Subcutaneous adipose tissue (tissue), 4 donors: ENCODE data around the gene TEAD3. TPM values are rescaled to one million over a fixed set of nuclear protein-coding genes. Genes with fewer than 3 reads are reported as not detected.

Experiments
- total RNA-seq, 4 donors: library from RNA; depleted of rRNA; stranded (reverse); fragments of >200 nt; gene quantifications; one replicate each; pipeline ENCODE4 v1.1.0, GENCODE V29; 2016
- TF ChIP-seq, protein P1 (sequence below): fragments of 450-650 bp; IDR thresholded peaks from one replicate; pipeline ENCODE4 v1.5.1; 2016; ENCODE audit warnings: low read depth, mild to moderate bottlenecking, control low read depth, antibody characterized with exemption, moderate library complexity

TEAD3 gene
- total RNA-seq, 4 donors from 2014 or later, result 4.1 to 6.2 (median 4.7) TPM

DNA sequence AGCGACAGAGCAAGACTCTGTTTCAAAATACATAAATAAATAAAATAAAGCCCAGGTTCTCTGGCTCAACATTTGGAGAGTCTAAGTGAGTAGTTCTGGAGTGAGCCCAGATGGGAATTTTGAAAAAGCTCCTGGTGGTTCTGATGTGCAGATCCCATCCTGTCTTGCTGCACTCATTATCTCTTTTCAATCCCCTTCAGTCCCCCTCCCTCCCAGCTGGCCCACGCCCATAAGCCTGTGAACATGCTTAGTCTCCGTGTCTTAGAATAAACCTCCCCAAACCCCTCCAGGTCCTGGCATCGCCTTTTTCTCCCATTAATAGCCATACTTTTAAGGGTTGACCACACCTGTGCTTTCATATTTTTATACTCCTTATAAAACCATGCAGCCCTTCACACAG, 35.2 kb upstream of the TEAD3 start:
- TF ChIP-seq, protein P1, sequence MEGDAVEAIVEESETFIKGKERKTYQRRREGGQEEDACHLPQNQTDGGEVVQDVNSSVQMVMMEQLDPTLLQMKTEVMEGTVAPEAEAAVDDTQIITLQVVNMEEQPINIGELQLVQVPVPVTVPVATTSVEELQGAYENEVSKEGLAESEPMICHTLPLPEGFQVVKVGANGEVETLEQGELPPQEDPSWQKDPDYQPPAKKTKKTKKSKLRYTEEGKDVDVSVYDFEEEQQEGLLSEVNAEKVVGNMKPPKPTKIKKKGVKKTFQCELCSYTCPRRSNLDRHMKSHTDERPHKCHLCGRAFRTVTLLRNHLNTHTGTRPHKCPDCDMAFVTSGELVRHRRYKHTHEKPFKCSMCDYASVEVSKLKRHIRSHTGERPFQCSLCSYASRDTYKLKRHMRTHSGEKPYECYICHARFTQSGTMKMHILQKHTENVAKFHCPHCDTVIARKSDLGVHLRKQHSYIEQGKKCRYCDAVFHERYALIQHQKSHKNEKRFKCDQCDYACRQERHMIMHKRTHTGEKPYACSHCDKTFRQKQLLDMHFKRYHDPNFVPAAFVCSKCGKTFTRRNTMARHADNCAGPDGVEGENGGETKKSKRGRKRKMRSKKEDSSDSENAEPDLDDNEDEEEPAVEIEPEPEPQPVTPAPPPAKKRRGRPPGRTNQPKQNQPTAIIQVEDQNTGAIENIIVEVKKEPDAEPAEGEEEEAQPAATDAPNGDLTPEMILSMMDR, result no peak

DNA sequence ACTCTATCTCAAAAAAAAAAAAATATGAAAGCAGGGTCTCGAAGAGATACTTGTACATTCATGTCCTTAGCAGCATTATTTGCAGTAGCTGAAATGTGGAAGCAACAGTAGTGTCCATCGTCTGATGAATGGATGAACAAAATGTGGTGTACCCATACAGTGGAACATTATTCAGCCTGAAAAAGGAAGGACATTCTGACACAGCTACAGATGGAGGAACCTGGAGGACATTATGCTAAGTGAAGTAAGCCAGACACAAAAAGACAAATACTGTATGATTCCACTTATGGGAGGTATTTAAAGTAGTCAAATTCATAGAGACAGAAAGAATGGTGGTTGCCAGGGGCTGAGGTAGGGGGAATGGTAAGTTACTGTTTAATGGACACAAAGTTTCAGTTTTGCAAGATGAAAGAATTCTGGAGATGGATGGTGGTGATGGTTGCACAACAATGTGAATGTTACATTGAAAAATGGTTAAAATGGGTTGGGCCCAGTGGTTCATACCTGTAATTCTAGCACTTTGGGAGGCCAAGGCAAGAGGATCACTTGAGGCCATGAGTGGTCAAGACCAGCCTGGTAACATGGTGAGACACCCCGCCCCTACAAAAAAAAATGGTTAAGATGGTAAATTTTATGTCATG, 27.6 kb upstream of the TEAD3 start:
- TF ChIP-seq, protein P1, result no peak

DNA sequence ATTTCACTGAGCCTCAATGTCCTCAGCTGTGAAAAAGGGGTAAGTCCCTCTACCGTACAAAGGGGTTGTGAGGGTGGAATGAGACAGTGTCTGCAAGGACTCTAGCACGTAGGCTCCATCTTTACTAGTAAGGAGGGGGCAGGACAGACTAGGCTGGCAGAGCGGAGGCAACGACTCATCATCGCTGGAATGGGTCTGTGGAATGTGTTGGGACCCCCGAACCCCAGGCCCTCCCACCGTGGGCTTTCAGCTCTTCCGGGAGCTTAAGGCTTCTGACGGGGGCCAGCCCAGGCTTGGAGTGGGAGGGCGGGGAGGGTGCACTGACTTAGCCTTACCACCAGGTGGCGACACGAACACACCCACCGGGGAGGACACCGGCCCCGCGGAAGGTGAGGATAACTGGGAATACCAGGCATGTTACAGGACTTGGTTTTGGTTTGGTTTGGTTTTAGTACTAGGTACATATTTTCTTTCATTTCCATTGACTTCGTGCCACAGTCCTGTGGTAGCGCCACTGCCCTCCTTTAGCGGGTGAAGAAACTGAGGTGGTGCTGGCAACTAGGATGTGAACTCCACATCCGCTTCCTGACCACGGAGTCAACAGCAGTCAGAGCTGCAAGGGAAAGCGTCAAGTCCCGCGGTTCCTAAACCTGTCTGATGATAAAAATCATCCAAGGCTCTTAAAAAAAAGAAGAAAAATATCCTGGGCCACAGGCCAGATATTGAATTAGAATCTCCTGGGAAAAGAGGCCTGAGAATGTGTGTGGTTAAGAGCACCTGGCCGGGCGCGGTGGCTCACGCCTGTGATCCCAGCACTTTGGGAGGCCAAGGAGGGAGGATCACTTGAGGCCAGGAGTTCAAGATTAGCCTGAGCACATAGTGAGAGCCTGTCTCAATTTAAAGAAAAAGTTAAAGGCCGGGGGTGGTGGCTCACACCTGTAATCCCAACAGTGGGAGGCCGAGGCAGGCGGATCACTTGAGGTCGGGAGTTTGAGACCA, 26.1 kb upstream of the TEAD3 start:
- TF ChIP-seq, protein P1, result no peak

DNA sequence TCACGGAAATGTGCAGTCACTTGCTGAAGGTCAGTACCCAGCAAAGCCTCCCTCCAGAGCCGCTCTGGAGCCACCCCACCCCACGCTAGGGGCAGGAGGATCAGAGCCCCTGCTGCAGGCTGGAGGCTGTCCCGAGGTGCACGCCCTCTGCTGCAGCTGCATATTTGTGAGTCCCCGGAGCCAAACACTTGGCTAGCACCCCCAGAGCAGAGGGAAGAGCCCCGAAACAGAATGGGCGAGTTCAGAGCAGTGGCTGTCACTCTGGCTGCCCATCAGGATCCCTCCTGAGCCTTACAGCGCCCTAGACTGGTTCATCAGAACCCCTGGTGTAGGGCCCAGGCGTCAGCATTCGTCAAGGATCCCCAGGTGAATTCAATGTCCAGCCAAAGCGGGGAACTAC, 25.3 kb upstream of the TEAD3 start:
- TF ChIP-seq, protein P1, result no peak

DNA sequence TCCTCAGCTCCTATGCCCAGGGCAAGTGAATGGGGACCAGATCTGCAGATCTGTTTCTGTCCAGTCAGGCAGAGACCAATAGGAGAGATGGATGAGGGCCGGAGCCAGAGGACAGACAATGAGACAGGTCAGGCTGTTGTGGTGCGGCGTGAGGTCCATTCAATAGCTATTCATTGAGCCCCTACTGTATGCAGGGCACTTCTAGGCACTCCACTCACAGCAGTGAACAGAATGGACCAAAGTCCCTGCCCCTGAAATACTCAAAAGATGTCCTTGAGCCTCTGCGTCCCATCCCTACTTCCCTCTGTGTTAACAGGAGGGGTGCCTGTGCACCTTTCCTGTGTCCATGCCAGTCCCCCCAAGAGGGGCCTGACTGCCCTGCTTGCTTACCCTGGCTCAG, 24.4 kb upstream of the TEAD3 start:
- TF ChIP-seq, protein P1, result no peak

DNA sequence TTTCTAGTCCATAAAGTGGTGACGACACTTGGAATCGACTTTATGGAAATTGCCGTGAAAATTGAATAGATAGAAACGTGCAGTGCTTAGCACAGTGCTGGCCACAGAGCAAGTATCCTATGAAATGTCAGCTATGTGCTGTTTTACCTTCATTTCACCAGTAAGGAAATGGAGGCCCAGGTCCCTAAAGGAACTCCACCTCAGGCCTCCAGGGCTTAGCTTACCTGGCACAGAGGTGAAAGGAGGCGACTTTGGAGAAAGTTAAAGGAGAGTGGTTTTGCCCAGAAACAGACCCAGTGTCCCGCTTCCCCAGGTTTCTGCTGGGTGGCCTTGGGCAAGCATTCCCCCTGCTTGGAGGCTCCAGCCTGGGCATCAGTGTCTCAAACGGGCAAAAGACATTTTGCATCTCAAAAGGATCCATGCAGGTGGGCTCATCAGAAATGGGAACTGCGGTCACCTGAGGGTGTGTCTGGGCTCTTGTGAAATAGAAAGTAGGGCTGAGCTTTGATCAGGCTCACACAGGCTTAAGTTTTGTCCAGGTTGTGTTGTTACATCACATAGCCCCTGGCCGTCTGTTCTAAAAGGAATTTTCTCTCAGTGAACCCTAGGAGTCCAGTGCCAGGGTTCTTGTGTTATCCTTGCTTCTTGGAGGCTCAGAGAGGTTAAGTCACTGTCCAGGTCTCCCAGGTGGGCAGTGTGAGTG, 22.6 kb upstream of the TEAD3 start:
- TF ChIP-seq, protein P1, result no peak
